Neural crest cell (in vitro differentiated cells): ENCODE results near the gene VWC2L. TPM values are rescaled to one million over a fixed set of nuclear protein-coding genes. Genes with fewer than 3 reads are reported as not detected.

Source experiments
- DNase-seq: peaks from one replicate; pipeline ENCODE4 v3.0.0; 2021; ENCODE audit warnings: low read depth, mixed read lengths, low spot score
- H3K27ac Mint-ChIP-seq: one replicate; pipeline ENCODE4 v1.8.0; 2021; ENCODE audit warnings: mild to moderate bottlenecking, mixed read lengths; ENCODE audit not compliant: unreplicated experiment
- H3K27me3 Mint-ChIP-seq: 2 replicates; pipeline ENCODE4 v1.8.0; 2021; ENCODE audit warnings: low read depth, mild to moderate bottlenecking, mixed read lengths
- H3K36me3 Mint-ChIP-seq: 2 replicates; pipeline ENCODE4 v1.8.0; 2021; ENCODE audit warnings: low read depth, mild to moderate bottlenecking, mixed read lengths
- H3K4me1 Mint-ChIP-seq: 2 replicates; pipeline ENCODE4 v1.8.0; 2021; ENCODE audit warnings: mixed read lengths
- H3K4me3 Mint-ChIP-seq: one replicate; pipeline ENCODE4 v1.8.0; 2021; ENCODE audit warnings: mild to moderate bottlenecking, mixed read lengths
- H3K9me3 Mint-ChIP-seq: 2 replicates; pipeline ENCODE4 v1.8.0; 2021; ENCODE audit warnings: mixed read lengths
- CTCF ChIP-seq: fragments of 200-600 bp; sonication (generic); conservative IDR thresholded peaks from 2 replicates; pipeline ENCODE4 v1.5.0; 2021; ENCODE audit warnings: antibody characterized with exemption, mild to moderate bottlenecking
- total RNA-seq: library from RNA; stranded (reverse); gene quantifications from 2 replicates; pipeline ENCODE4 v1.2.1, GENCODE V29; 2021

The VWC2L gene
- total RNA-seq, 1 donor from 2014 or later = 0.23 TPM

DNA sequence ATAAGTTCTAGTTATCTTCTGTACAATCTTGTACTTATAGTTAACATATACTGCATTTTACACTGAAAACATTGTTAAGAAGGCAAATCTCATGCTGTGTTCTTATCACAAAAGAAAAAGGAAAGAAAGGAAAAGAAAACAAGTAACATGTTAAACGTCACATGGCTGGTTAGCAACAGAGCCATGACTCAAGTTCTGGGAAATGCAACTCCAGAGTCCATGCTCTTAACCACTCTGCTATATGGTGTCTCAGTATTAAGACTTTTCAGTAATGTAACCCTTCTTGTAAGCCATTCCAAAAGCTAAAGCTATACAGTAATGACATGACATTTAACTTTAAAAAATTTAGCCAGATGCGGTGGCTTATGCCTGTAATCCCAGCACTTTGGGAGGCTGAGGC is 217.2 kb downstream of the VWC2L start:
- H3K36me3 Mint-ChIP-seq = no peaks in the 10 kb centered on the region
- no peaks in the 10 kb centered on the region for H3K9me3 Mint-ChIP-seq
- H3K4me3 Mint-ChIP-seq = no peak overlapping the region
- no peak for TF ChIP-seq CTCF
- no peaks in the 10 kb centered on the region for H3K27me3 Mint-ChIP-seq
- H3K27ac Mint-ChIP-seq = no peak overlapping the region
- no peak for DNase-seq
- H3K4me1 Mint-ChIP-seq = peaks cover 9% of the 10 kb centered on the region
